Fibroblast of lung (primary cell): ENCODE data around the gene AARS1. TPM values are rescaled to one million over a fixed set of nuclear protein-coding genes. Genes with fewer than 3 reads are reported as not detected.
"Not testable (repeated sequence)": the region's sequence is repeated elsewhere in the genome, so short reads cannot be mapped to it uniquely, and the experiment has no call there.

Experiments used
- DNase-seq, 2 donors: peaks; one replicate each; pipeline versions ENCODE4 v3.0.0 to v3.0.0-alpha.2; 2010; ENCODE audit warnings: low read depth in 2 of 2
- H2AFZ ChIP-seq: 2 replicates; pipeline ENCODE4 v1.5.1; 2012; ENCODE audit warnings: low read length, control low read depth, inconsistent platforms
- H3K27ac ChIP-seq: 2 replicates; pipeline ENCODE4 v1.5.1; 2011; ENCODE audit warnings: low read length, control low read depth; ENCODE audit not compliant: insufficient read depth
- H3K27me3 ChIP-seq: 2 replicates; pipeline ENCODE4 v1.5.1; 2011; ENCODE audit warnings: mild to moderate bottlenecking, low read length; ENCODE audit not compliant: control insufficient read depth, insufficient read depth
- H3K36me3 ChIP-seq: 2 replicates; pipeline ENCODE4 v1.5.1; 2011; ENCODE audit warnings: low read length; ENCODE audit not compliant: control insufficient read depth, insufficient read depth
- H3K4me1 ChIP-seq: 2 replicates; pipeline ENCODE4 v1.5.1; 2011; ENCODE audit warnings: low read length; ENCODE audit not compliant: control insufficient read depth, insufficient read depth; ENCODE audit errors: extremely low read depth
- H3K4me2 ChIP-seq: 2 replicates; pipeline ENCODE4 v1.5.1; 2011; ENCODE audit warnings: low read length, control low read depth; ENCODE audit not compliant: insufficient read depth; ENCODE audit errors: extremely low read depth
- H3K4me3 ChIP-seq, 4 experiments: fragments of 200-600 bp in 1 of 4; sonication (generic) in 1 of 4; replicated peaks in 1 of 4; 2 replicates each; pipeline ENCODE4 v1.5.1; 2011 to 2016; ENCODE audit warnings: low read length in 4 of 4, low read depth in 3 of 4, mild to moderate bottlenecking in 3 of 4, control low read depth in 2 of 4, inconsistent platforms in 1 of 4, mixed read lengths in 1 of 4; ENCODE audit not compliant: insufficient read depth in 1 of 4; ENCODE audit errors: control extremely low read depth in 1 of 4
- H3K79me2 ChIP-seq: 2 replicates; pipeline ENCODE4 v1.5.1; 2012; ENCODE audit warnings: mild to moderate bottlenecking, low read length, inconsistent platforms; ENCODE audit not compliant: control insufficient read depth, insufficient read depth
- H3K9ac ChIP-seq: 2 replicates; pipeline ENCODE4 v1.5.1; 2011; ENCODE audit warnings: mild to moderate bottlenecking, low read length, control low read depth; ENCODE audit not compliant: insufficient read depth
- H3K9me3 ChIP-seq: 2 replicates; pipeline ENCODE4 v1.5.1; 2012; ENCODE audit warnings: low read depth, low read length; ENCODE audit not compliant: control insufficient read depth, insufficient read depth
- H4K20me1 ChIP-seq: 2 replicates; pipeline ENCODE4 v1.5.1; 2011; ENCODE audit warnings: low read length; ENCODE audit not compliant: control insufficient read depth, insufficient read depth; ENCODE audit errors: extremely low read depth
- CTCF ChIP-seq, 2 donors: IDR thresholded peaks in 1 of 2; conservative IDR thresholded peaks in 1 of 2; 1 replicate in 1 of 2; 2 replicates in 1 of 2; pipeline ENCODE4 v1.5.1; 2011 to 2012; ENCODE audit warnings: low read length in 2 of 2, control low read depth in 1 of 2, inconsistent platforms in 1 of 2, low read depth in 1 of 2, mild to moderate bottlenecking in 1 of 2
- EZH2 ChIP-seq: IDR thresholded peaks from 2 replicates; pipeline ENCODE4 v1.5.1; 2012; ENCODE audit warnings: low read length, control low read depth, mild to moderate bottlenecking; ENCODE audit errors: missing control alignments
- polyA plus RNA-seq, 2 donors: library from polyadenylated mRNA; depleted of rRNA in 1 of 2; stranded (reverse) in 1 of 2; unstranded in 1 of 2; fragments of >200 nt; gene quantifications; 2 replicates each; pipeline ENCODE4 v1.2.1, GENCODE V29; 2011 to 2012; ENCODE audit warnings: missing spikeins in 1 of 2
- total RNA-seq: library from RNA; depleted of rRNA; stranded (reverse); fragments of >200 nt; gene quantifications from 2 replicates; pipeline ENCODE4 v1.2.1, GENCODE V29; 2014

The AARS1 gene
- total and polyA plus RNA-seq, 2 donors (not counting 1 experiment from before 2014, with no cell fraction given) = 137 to 596 TPM

GRCh38 chr16:70298988-70299938 lies 10.0 kb upstream of the AARS1 start, which contains the start of gene DDX19B:
Gene DDX19B, plus strand, starts transcription at chr16:70299186. Its CDS starts 112 bp downstream, at chr16:70299298.
- H3K4me3 ChIP-seq = peak within 1 kb of the TSS; percentile 83 to 98 (median 95)

GRCh38 chr16:70295634-70296033 lies 6.3 kb upstream of the AARS1 start:
- H3K4me1 ChIP-seq = peaks cover 4% of the 10 kb centered on the region
- H3K9ac ChIP-seq = no peak overlapping the region
- H3K27me3 ChIP-seq = no peaks in the 10 kb centered on the region
- DNase-seq = no peak
- H3K27ac ChIP-seq = no peak overlapping the region
- TF ChIP-seq EZH2 (no peak), CTCF (conservative IDR thresholded peaks at IDR 0.05 in 1 of 2, IDR thresholded peaks at IDR 0.05 in 1 of 2; ENCODE audit: low read depth in 1 of 2, low read length in 2 of 2) (no peak)
- no peak overlapping the region for H3K4me3 ChIP-seq
- H4K20me1 ChIP-seq = no peaks in the 10 kb centered on the region
- H2AFZ ChIP-seq = no peak overlapping the region
- H3K79me2 ChIP-seq = peaks cover 16% of the 10 kb centered on the region
- H3K4me2 ChIP-seq = no peak overlapping the region
- no peaks in the 10 kb centered on the region for H3K9me3 ChIP-seq
- H3K36me3 ChIP-seq = no peaks in the 10 kb centered on the region

More at GRCh38 chr16:70298988-70299938, 10.0 kb upstream of the AARS1 start, which contains the start of gene DDX19B:
- H3K27ac ChIP-seq = peak within 1 kb of the TSS; percentile 88
- H3K9ac ChIP-seq = peak within 1 kb of the TSS; percentile 97
- H3K36me3 ChIP-seq = no peaks in the 10 kb centered on the region
- peak within 1 kb of the TSS; percentile 96 for H3K4me2 ChIP-seq
- H3K27me3 ChIP-seq = no peaks in the 10 kb centered on the region
- H3K4me1 ChIP-seq = peaks cover 4% of the 10 kb centered on the region
- no peaks in the 10 kb centered on the region for H4K20me1 ChIP-seq
- peak; percentile 71 to 72 for DNase-seq
- no peaks in the 10 kb centered on the region for H3K9me3 ChIP-seq
- H2AFZ ChIP-seq = peak within 1 kb of the TSS; percentile 98
- no peak for TF ChIP-seq EZH2
- no peak for TF ChIP-seq CTCF (conservative IDR thresholded peaks at IDR 0.05 in 1 of 2, IDR thresholded peaks at IDR 0.05 in 1 of 2; ENCODE audit: low read depth in 1 of 2, low read length in 2 of 2)
- peaks cover 23% of the 10 kb centered on the region for H3K79me2 ChIP-seq

GRCh38 chr16:70294385-70295025 lies 5.2 kb upstream of the AARS1 start:
- Histone ChIP-seq H3K27me3 (no peaks in the 10 kb centered on the region), H3K4me2 (no peak overlapping the region), H3K9ac (no peak overlapping the region), H2AFZ (no peak overlapping the region), H3K4me3 (no peak overlapping the region), H3K36me3 (no peaks in the 10 kb centered on the region), H4K20me1 (no peaks in the 10 kb centered on the region), H3K79me2 (peaks cover 7% of the 10 kb centered on the region), H3K9me3 (no peaks in the 10 kb centered on the region), H3K27ac (no peak overlapping the region), H3K4me1 (peaks cover 4% of the 10 kb centered on the region)
- TF ChIP-seq EZH2 (no peak), CTCF (conservative IDR thresholded peaks at IDR 0.05 in 1 of 2, IDR thresholded peaks at IDR 0.05 in 1 of 2; ENCODE audit: low read depth in 1 of 2, low read length in 2 of 2) (no peak)
- DNase-seq = no peak

GRCh38 chr16:70292148-70292547 lies 2.8 kb upstream of the AARS1 start:
- H3K27ac ChIP-seq, H3K36me3 ChIP-seq, H3K9me3 ChIP-seq, H2AFZ ChIP-seq, H3K27me3 ChIP-seq, DNase-seq, H3K4me3 ChIP-seq, H4K20me1 ChIP-seq, H3K4me1 ChIP-seq, H3K4me2 ChIP-seq, H3K9ac ChIP-seq: not testable (repeated sequence)
- H3K79me2 ChIP-seq = peaks cover 15% of the 10 kb centered on the region
